ENCODE measurements around the gene EPS15. TPM values are rescaled to one million over a fixed set of nuclear protein-coding genes. Genes with fewer than 3 reads are reported as not detected.
"Not testable (repeated sequence)": the region's sequence is repeated elsewhere in the genome, so short reads cannot be mapped to it uniquely, and the experiment has no call there.

EPS15 gene
- total and polyA plus RNA-seq, 2 donors (not counting 1 experiment from before 2014, with no cell fraction given) = 40.3 to 151 TPM

DNA sequence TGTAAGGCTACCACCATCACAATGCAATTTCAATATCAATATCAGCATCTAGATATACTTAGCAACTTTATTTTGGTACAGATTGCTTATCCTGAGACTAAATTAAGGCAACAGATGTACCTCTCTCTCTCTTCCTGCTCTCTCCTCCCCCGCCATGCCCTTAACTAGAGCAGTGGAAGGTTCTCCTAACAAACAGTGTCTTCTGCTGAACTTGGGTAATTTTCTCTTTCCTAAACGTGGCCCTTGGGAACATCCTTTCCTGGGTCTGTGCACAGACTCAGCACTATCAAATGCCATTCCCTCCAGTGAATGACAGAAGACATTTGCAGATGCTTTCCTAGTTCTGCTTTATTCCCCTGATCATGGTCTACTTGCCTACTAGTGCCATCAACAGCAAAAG lies 103.1 kb downstream of the EPS15 start:
- Histone ChIP-seq H2AFZ (ENCODE audit: insufficient read depth, low read depth, low read length, poor library complexity, severe bottlenecking) (no peak overlapping the region), H3K4me3 (ENCODE audit: control extremely low read depth in 1 of 5, extremely low read depth in 1 of 5, insufficient read depth in 1 of 5, low read depth in 2 of 5, low read length in 4 of 5) (no peak overlapping the region), H3K9ac (ENCODE audit: low read length) (no peak overlapping the region), H3K36me3 (replicated peaks in 1 of 2; ENCODE audit: control extremely low read depth in 1 of 2, control insufficient read depth in 1 of 2, extremely low read depth in 1 of 2, insufficient read depth in 2 of 2, low read length in 1 of 2) (peaks cover 14 to 58% of the 10 kb centered on the region in 2 experiments), H4K20me1 (ENCODE audit: control insufficient read depth, insufficient read depth, low read length, poor library complexity, severe bottlenecking) (peaks cover 4% of the 10 kb centered on the region), H3K27ac (ENCODE audit: low read length in 2 of 2) (no peak overlapping the region), H3K79me2 (ENCODE audit: control insufficient read depth, insufficient read depth, low read length) (no peaks in the 10 kb centered on the region), H3K9me3 (ENCODE audit: control extremely low read depth in 1 of 3, control insufficient read depth in 2 of 3, insufficient read depth in 1 of 3, low read length in 2 of 3) (peaks cover 0 to 2% (median 0%) of the 10 kb centered on the region in 3 donors), H3K4me1 (ENCODE audit: control insufficient read depth in 2 of 2, insufficient read depth in 2 of 2, low read length in 2 of 2) (no peaks in the 10 kb centered on the region), H3K4me2 (replicated peaks; ENCODE audit: low read depth, low read length, poor library complexity, severe bottlenecking) (no peak overlapping the region), H3K27me3 (replicated peaks in 1 of 4; ENCODE audit: control extremely low read depth in 1 of 4, control insufficient read depth in 3 of 4, insufficient read depth in 4 of 4, low read length in 3 of 4) (no peaks in the 10 kb centered on the region)
- intact Hi-C loops (cut with micrococcal nuclease) = no loop called here
- ATAC-seq (ENCODE audit: low read depth) (no peak), DNase-seq (no peak)
- Mint-ChIP-seq H3K9me3 (ENCODE audit: insufficient read depth) (no peaks in the 10 kb centered on the region), H3K27me3 (no peaks in the 10 kb centered on the region), H3K4me1 (no peaks in the 10 kb centered on the region), H3K4me3 (no peak overlapping the region), H3K27ac (no peak overlapping the region)
- TF ChIP-seq, protein P1, sequence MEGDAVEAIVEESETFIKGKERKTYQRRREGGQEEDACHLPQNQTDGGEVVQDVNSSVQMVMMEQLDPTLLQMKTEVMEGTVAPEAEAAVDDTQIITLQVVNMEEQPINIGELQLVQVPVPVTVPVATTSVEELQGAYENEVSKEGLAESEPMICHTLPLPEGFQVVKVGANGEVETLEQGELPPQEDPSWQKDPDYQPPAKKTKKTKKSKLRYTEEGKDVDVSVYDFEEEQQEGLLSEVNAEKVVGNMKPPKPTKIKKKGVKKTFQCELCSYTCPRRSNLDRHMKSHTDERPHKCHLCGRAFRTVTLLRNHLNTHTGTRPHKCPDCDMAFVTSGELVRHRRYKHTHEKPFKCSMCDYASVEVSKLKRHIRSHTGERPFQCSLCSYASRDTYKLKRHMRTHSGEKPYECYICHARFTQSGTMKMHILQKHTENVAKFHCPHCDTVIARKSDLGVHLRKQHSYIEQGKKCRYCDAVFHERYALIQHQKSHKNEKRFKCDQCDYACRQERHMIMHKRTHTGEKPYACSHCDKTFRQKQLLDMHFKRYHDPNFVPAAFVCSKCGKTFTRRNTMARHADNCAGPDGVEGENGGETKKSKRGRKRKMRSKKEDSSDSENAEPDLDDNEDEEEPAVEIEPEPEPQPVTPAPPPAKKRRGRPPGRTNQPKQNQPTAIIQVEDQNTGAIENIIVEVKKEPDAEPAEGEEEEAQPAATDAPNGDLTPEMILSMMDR (IDR thresholded peaks at IDR 0.05) = no peak
- TF ChIP-seq EZH2 (IDR thresholded peaks at IDR 0.05; ENCODE audit: borderline replicate concordance, insufficient read depth, low read depth, low read length, poor library complexity, severe bottlenecking) = no peak
- CTCF ChIA-PET = no interaction called here
- POLR2A ChIA-PET = no interaction called here
- 74% methylated on average over 2 of the region's 2 CpGs for WGBS (ENCODE audit: insufficient coverage)

DNA sequence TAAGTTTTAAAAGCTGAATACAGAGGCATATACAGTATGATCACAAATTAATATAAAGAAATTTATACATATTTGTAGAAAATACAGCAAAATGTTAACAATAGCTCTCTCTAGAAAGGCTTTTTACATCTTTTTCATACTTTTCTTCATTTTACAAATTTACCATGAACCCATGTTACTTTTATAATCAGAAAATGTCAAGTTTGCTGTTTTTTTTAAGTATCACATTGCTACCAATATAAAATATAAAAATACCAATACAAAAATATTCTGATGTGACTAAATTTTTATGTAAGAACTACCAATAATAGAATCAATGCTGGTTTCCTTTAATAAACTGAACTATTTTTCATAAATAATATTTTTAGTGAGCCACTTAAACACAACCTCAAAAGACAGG lies 104.3 kb downstream of the EPS15 start:
- no peak overlapping the region for H3K9ac ChIP-seq (ENCODE audit: low read length)
- peaks cover 0 to 2% (median 0%) of the 10 kb centered on the region in 3 donors for H3K9me3 ChIP-seq (ENCODE audit: control extremely low read depth in 1 of 3, control insufficient read depth in 2 of 3, insufficient read depth in 1 of 3, low read length in 2 of 3)
- peaks cover 4% of the 10 kb centered on the region for H4K20me1 ChIP-seq (ENCODE audit: control insufficient read depth, insufficient read depth, low read length, poor library complexity, severe bottlenecking)
- no peak overlapping the region for H3K4me2 ChIP-seq (replicated peaks; ENCODE audit: low read depth, low read length, poor library complexity, severe bottlenecking)
- TF ChIP-seq, protein P1 (IDR thresholded peaks at IDR 0.05) = no peak
- Mint-ChIP-seq H3K4me1 (no peaks in the 10 kb centered on the region), H3K4me3 (no peak overlapping the region), H3K27ac (no peak overlapping the region), H3K27me3 (no peaks in the 10 kb centered on the region), H3K9me3 (ENCODE audit: insufficient read depth) (no peaks in the 10 kb centered on the region)
- POLR2A ChIA-PET = no interaction called here
- DNase-seq (no peak), ATAC-seq (ENCODE audit: low read depth) (no peak)
- H3K36me3 ChIP-seq (replicated peaks in 1 of 2; ENCODE audit: control extremely low read depth in 1 of 2, control insufficient read depth in 1 of 2, extremely low read depth in 1 of 2, insufficient read depth in 2 of 2, low read length in 1 of 2) = peaks cover 14 to 52% of the 10 kb centered on the region in 2 experiments
- no peaks in the 10 kb centered on the region for H3K79me2 ChIP-seq (ENCODE audit: control insufficient read depth, insufficient read depth, low read length)
- H3K4me1 ChIP-seq (ENCODE audit: control insufficient read depth in 2 of 2, insufficient read depth in 2 of 2, low read length in 2 of 2) = no peaks in the 10 kb centered on the region
- H3K27me3 ChIP-seq (replicated peaks in 1 of 4; ENCODE audit: control extremely low read depth in 1 of 4, control insufficient read depth in 3 of 4, insufficient read depth in 4 of 4, low read length in 3 of 4) = no peaks in the 10 kb centered on the region
- H3K4me3 ChIP-seq (ENCODE audit: control extremely low read depth in 1 of 5, extremely low read depth in 1 of 5, insufficient read depth in 1 of 5, low read depth in 2 of 5, low read length in 4 of 5) = no peak overlapping the region
- H3K27ac ChIP-seq (ENCODE audit: low read length in 2 of 2) = no peak overlapping the region
- CTCF ChIA-PET = no interaction called here
- intact Hi-C loops (cut with micrococcal nuclease) = no loop called here
- no peak overlapping the region for H2AFZ ChIP-seq (ENCODE audit: insufficient read depth, low read depth, low read length, poor library complexity, severe bottlenecking)

DNA sequence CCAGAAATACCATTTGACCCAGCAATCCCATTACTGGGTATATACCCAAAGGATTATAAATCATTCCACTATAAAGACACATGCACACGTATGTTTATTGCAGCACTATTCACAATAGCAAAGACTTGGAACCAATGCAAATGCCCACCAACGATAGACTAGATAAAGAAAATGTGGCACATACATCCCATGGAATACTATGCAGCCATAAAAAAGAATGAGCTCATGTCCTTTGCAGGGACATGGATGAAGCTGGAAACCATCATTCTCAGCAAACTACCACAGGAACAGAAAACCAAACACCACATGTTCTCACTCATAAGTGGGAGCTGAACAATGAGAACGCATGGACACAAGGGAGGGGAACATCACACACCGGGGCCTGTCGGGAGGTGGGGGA lies 107.2 kb downstream of the EPS15 start:
- H3K4me2 ChIP-seq (replicated peaks; ENCODE audit: low read depth, low read length, poor library complexity, severe bottlenecking); CTCF ChIA-PET; intact Hi-C loops (cut with micrococcal nuclease); H3K4me3 ChIP-seq (ENCODE audit: control extremely low read depth in 1 of 5, extremely low read depth in 1 of 5, insufficient read depth in 1 of 5, low read depth in 2 of 5, low read length in 4 of 5); H3K27me3 Mint-ChIP-seq; H3K9me3 Mint-ChIP-seq (ENCODE audit: insufficient read depth); H2AFZ ChIP-seq (ENCODE audit: insufficient read depth, low read depth, low read length, poor library complexity, severe bottlenecking); ATAC-seq (ENCODE audit: low read depth); H3K4me3 Mint-ChIP-seq; DNase-seq; H3K9me3 ChIP-seq (ENCODE audit: control extremely low read depth in 1 of 3, control insufficient read depth in 2 of 3, insufficient read depth in 1 of 3, low read length in 2 of 3); POLR2A ChIA-PET; H4K20me1 ChIP-seq (ENCODE audit: control insufficient read depth, insufficient read depth, low read length, poor library complexity, severe bottlenecking); H3K27ac ChIP-seq (ENCODE audit: low read length in 2 of 2); H3K27me3 ChIP-seq (replicated peaks in 1 of 4; ENCODE audit: control extremely low read depth in 1 of 4, control insufficient read depth in 3 of 4, insufficient read depth in 4 of 4, low read length in 3 of 4); H3K79me2 ChIP-seq (ENCODE audit: control insufficient read depth, insufficient read depth, low read length); H3K4me1 Mint-ChIP-seq; H3K27ac Mint-ChIP-seq; H3K9ac ChIP-seq (ENCODE audit: low read length); H3K4me1 ChIP-seq (ENCODE audit: control insufficient read depth in 2 of 2, insufficient read depth in 2 of 2, low read length in 2 of 2): not testable (repeated sequence)
- no CpG with 5 or more reads among the region's 5 CpGs for WGBS (ENCODE audit: insufficient coverage)
- H3K36me3 ChIP-seq (replicated peaks in 1 of 2; ENCODE audit: control extremely low read depth in 1 of 2, control insufficient read depth in 1 of 2, extremely low read depth in 1 of 2, insufficient read depth in 2 of 2, low read length in 1 of 2) = peaks cover 2 to 59% of the 10 kb centered on the region in 2 experiments

Data from B cell (primary cell).